HepG2 (cell line): ENCODE results near the gene CARHSP1. TPM values are rescaled to one million over a fixed set of nuclear protein-coding genes. Genes with fewer than 3 reads are reported as not detected.

Experiments
- CBX1 ChIP-seq: IDR thresholded peaks from one replicate; pipeline ENCODE4 v1.6.1; 2016; ENCODE audit warnings: antibody characterized with exemption, low read depth
- CBX2 ChIP-seq, 2 experiments: fragments of 200-600 bp in 1 of 2; sonication (generic); formaldehyde crosslinking in 1 of 2; IDR thresholded peaks; 2 replicates each; pipeline versions ENCODE4 v1.7.0 to v1.8.1; 2018 to 2022; ENCODE audit warnings: low read depth in 2 of 2, low read length in 1 of 2, mild to moderate bottlenecking in 1 of 2, missing genetic modification reagents in 1 of 2
- CHD4 ChIP-seq: fragments of 200-600 bp; sonication (generic); IDR thresholded peaks from 2 replicates; pipeline ENCODE4 v1.7.0; 2017; ENCODE audit warnings: mild to moderate bottlenecking, low read length, borderline replicate concordance
- GATAD1 ChIP-seq: IDR thresholded peaks from 2 replicates; pipeline ENCODE4 v1.6.1; 2016; ENCODE audit warnings: missing genetic modification reagents, missing compliant biosample characterization
- GFI1 ChIP-seq: sonication (generic); formaldehyde crosslinking; IDR thresholded peaks from 2 replicates; pipeline ENCODE4 v1.5.0; 2020; ENCODE audit warnings: missing genetic modification reagents, mild to moderate bottlenecking, borderline replicate concordance
- HES4 ChIP-seq: sonication (generic); formaldehyde crosslinking; IDR thresholded peaks from 2 replicates; pipeline ENCODE4 v1.9.0; 2021; ENCODE audit warnings: mild to moderate bottlenecking, missing genetic modification reagents, borderline replicate concordance
- HMGA1 ChIP-seq: sonication (generic); formaldehyde crosslinking; conservative IDR thresholded peaks from 2 replicates; pipeline ENCODE4 v1.4.0; 2020; ENCODE audit warnings: missing genetic modification reagents
- RCOR2 ChIP-seq: IDR thresholded peaks from 2 replicates; pipeline ENCODE4 v1.6.1; 2016; ENCODE audit warnings: missing biosample characterization, missing genetic modification reagents
- SP4 ChIP-seq: sonication (generic); formaldehyde crosslinking; IDR thresholded peaks from 2 replicates; pipeline ENCODE4 v1.8.1; 2023; ENCODE audit warnings: mild to moderate bottlenecking, missing genetic modification reagents
- SRY ChIP-seq: sonication (generic); formaldehyde crosslinking; IDR thresholded peaks from 2 replicates; pipeline ENCODE4 v1.8.0; 2022; ENCODE audit warnings: mild to moderate bottlenecking, missing genetic modification reagents
- TBX2 ChIP-seq: sonication (generic); formaldehyde crosslinking; IDR thresholded peaks from 2 replicates; pipeline ENCODE4 v1.5.0; 2020; ENCODE audit warnings: missing genetic modification reagents, mild to moderate bottlenecking, borderline replicate concordance
- ZNF235 ChIP-seq: sonication (generic); formaldehyde crosslinking; IDR thresholded peaks from 2 replicates; pipeline ENCODE4 v1.8.1; 2023; ENCODE audit warnings: mild to moderate bottlenecking, missing genetic modification reagents, borderline replicate concordance
- ZNF510 ChIP-seq: sonication (generic); formaldehyde crosslinking; IDR thresholded peaks from 2 replicates; pipeline ENCODE4 v1.4.0; 2020; ENCODE audit warnings: low read depth, mild to moderate bottlenecking, missing genetic modification reagents
- ZNF607 ChIP-seq: sonication (generic); formaldehyde crosslinking; IDR thresholded peaks from 2 replicates; pipeline ENCODE4 v1.5.1; 2020; ENCODE audit warnings: missing genetic modification reagents, mild to moderate bottlenecking, borderline replicate concordance
- ZNF615 ChIP-seq: sonication (generic); formaldehyde crosslinking; IDR thresholded peaks from 2 replicates; pipeline ENCODE4 v1.5.0; 2020; ENCODE audit warnings: mild to moderate bottlenecking, missing genetic modification reagents, borderline replicate concordance
- ZNF749 ChIP-seq: sonication (generic); formaldehyde crosslinking; IDR thresholded peaks from 2 replicates; pipeline ENCODE4 v1.8.0; 2022; ENCODE audit warnings: mild to moderate bottlenecking, missing genetic modification reagents, moderate library complexity, borderline replicate concordance
- ZSCAN22 ChIP-seq: sonication (generic); formaldehyde crosslinking; IDR thresholded peaks from 2 replicates; pipeline ENCODE4 v1.4.0; 2020; ENCODE audit warnings: mild to moderate bottlenecking, missing genetic modification reagents
- ZSCAN9 ChIP-seq: IDR thresholded peaks from 2 replicates; pipeline ENCODE4 v1.6.1; 2016; ENCODE audit warnings: borderline replicate concordance
- polyA plus RNA-seq, 8 experiments: library from polyadenylated mRNA; depleted of rRNA in 3 of 8; stranded (reverse) in 7 of 8; unstranded in 1 of 8; fragments of >200 nt; fragmentation: Illumina TruSeq in 4 of 8; extraction: Trizol in 4 of 8; gene quantifications; 2 replicates each; pipeline versions ENCODE4 v1.2.1 to v1.2.3, GENCODE V29; 2011 to 2016; ENCODE audit warnings: low read depth in 4 of 8, missing spikeins in 1 of 8, mixed read lengths in 1 of 8; ENCODE audit not compliant: insufficient read depth in 1 of 8
- total RNA-seq, 5 experiments: library from RNA; depleted of rRNA; stranded (reverse); fragments of >200 nt; fragmentation: Illumina TruSeq; extraction: Trizol; gene quantifications; 2 replicates each; pipeline ENCODE4 v1.2.3, GENCODE V29; 2016; ENCODE audit warnings: low read depth in 1 of 5
- TF ChIP-seq, protein P1 (sequence below): sonication (generic); formaldehyde crosslinking; conservative IDR thresholded peaks from 2 replicates; pipeline ENCODE4 v1.4.0; 2020; ENCODE audit warnings: missing genetic modification reagents
- TF ChIP-seq, protein P2 (sequence below): sonication (generic); formaldehyde crosslinking; IDR thresholded peaks from 2 replicates; pipeline ENCODE4 v1.8.1; 2023; ENCODE audit warnings: missing genetic modification reagents, mild to moderate bottlenecking, borderline replicate concordance
- TF ChIP-seq, protein P3 (sequence below): sonication (generic); formaldehyde crosslinking; IDR thresholded peaks from 2 replicates; pipeline ENCODE4 v1.4.0; 2020; ENCODE audit warnings: missing genetic modification reagents
- TF ChIP-seq, protein P4 (sequence below): sonication (generic); formaldehyde crosslinking; IDR thresholded peaks from 2 replicates; pipeline ENCODE4 v1.8.1; 2022; ENCODE audit warnings: mild to moderate bottlenecking, missing genetic modification reagents
- TF ChIP-seq, protein P5 (sequence below): sonication (generic); IDR thresholded peaks from 2 replicates; pipeline ENCODE4 v1.6.1; 2016; ENCODE audit warnings: low read depth, borderline replicate concordance
- TF ChIP-seq, protein P6 (sequence below): sonication (generic); formaldehyde crosslinking; IDR thresholded peaks from 2 replicates; pipeline ENCODE4 v1.9.0; 2021; ENCODE audit warnings: missing genetic modification reagents, mild to moderate bottlenecking, borderline replicate concordance

CARHSP1 gene
- total and polyA plus RNA-seq, 2 of the 13 experiments (the other 11 are each of a cell fraction or from before 2014, with no cell fraction given): 173 to 345 TPM

DNA sequence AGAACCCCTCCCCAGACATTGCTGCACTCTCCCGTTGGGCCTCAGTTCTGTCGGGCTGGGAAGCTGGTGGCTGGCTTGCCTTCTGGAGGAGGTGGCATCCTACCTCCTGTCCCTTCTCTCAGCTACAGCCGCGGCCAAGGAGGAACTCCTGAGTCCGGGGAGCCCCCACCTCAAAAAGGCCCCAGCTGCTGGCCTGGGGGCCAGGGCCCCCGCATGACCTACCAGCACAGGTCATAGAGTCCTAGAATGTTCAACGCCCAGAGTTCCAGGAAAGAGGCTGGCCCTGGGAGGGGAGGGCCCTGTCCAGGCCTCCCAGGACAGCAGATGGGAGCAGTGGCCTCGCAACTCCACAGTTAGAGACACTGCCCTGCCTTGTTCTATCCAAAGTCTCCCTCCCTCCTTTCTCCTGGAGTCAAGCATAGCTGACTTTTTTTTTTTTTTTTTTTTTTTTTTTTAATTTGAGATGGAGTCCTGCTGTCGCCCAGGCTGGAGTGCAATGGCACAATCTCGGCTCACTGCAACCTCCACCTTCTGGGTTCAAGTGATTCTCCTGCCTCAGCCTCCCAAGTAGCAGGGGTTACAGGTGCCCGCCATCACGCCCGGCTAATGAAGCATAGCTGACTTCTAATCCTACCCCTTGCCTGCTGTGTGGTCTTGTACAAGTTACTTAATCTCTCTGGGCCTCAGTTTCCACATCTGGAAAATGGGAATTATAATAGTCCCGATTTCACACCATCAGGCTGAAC lies 7.1 kb downstream of the CARHSP1 start (continued):
- TF ChIP-seq ZNF510 (CRISPR knock-in tag) (no peak), GFI1 (CRISPR knock-in tag) (no peak), ZNF749 (CRISPR knock-in tag) (no peak), CHD4 (peak; percentile 75; the same call in 1 of the 2 replicates), ZSCAN9 (no peak), ZNF615 (no peak), SRY (CRISPR knock-in tag) (no peak), GATAD1 (CRISPR knock-in tag) (no peak), ZNF235 (CRISPR knock-in tag) (no peak), ZSCAN22 (CRISPR knock-in tag) (no peak), HES4 (CRISPR knock-in tag) (peak; percentile 84; the same call in 1 of the 2 replicates), HMGA1 (no peak), CBX2 (IDR thresholded peaks at IDR 0.05; ENCODE audit: low read depth, low read length) (no peak), CBX2 (CRISPR knock-in tag; IDR thresholded peaks at IDR 0.05; ENCODE audit: low read depth) (no peak), TBX2 (CRISPR knock-in tag) (0 out of 2 replicates have a peak, but pooled peaks have one; percentile 33), CBX1 (no peak), ZNF607 (CRISPR knock-in tag) (0 out of 2 replicates have a peak, but pooled peaks have one; percentile 18), SP4 (CRISPR knock-in tag) (no peak), RCOR2 (0 out of 2 replicates have a peak, but pooled peaks have one; percentile 17)
- TF ChIP-seq, protein P1, sequence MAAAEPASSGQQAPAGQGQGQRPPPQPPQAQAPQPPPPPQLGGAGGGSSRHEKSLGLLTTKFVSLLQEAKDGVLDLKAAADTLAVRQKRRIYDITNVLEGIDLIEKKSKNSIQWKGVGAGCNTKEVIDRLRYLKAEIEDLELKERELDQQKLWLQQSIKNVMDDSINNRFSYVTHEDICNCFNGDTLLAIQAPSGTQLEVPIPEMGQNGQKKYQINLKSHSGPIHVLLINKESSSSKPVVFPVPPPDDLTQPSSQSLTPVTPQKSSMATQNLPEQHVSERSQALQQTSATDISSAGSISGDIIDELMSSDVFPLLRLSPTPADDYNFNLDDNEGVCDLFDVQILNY: no peak
- TF ChIP-seq, protein P2, sequence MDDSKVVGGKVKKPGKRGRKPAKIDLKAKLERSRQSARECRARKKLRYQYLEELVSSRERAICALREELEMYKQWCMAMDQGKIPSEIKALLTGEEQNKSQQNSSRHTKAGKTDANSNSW (CRISPR knock-in tag): no peak
- TF ChIP-seq, protein P3, sequence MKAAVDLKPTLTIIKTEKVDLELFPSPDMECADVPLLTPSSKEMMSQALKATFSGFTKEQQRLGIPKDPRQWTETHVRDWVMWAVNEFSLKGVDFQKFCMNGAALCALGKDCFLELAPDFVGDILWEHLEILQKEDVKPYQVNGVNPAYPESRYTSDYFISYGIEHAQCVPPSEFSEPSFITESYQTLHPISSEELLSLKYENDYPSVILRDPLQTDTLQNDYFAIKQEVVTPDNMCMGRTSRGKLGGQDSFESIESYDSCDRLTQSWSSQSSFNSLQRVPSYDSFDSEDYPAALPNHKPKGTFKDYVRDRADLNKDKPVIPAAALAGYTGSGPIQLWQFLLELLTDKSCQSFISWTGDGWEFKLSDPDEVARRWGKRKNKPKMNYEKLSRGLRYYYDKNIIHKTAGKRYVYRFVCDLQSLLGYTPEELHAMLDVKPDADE: no peak
- TF ChIP-seq, protein P4, sequence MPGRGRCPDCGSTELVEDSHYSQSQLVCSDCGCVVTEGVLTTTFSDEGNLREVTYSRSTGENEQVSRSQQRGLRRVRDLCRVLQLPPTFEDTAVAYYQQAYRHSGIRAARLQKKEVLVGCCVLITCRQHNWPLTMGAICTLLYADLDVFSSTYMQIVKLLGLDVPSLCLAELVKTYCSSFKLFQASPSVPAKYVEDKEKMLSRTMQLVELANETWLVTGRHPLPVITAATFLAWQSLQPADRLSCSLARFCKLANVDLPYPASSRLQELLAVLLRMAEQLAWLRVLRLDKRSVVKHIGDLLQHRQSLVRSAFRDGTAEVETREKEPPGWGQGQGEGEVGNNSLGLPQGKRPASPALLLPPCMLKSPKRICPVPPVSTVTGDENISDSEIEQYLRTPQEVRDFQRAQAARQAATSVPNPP (CRISPR knock-in tag): no peak
- TF ChIP-seq, protein P5, sequence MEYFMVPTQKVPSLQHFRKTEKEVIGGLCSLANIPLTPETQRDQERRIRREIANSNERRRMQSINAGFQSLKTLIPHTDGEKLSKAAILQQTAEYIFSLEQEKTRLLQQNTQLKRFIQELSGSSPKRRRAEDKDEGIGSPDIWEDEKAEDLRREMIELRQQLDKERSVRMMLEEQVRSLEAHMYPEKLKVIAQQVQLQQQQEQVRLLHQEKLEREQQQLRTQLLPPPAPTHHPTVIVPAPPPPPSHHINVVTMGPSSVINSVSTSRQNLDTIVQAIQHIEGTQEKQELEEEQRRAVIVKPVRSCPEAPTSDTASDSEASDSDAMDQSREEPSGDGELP: peak; percentile 54; the same call in 1 of the 2 replicates
- TF ChIP-seq, protein P6, sequence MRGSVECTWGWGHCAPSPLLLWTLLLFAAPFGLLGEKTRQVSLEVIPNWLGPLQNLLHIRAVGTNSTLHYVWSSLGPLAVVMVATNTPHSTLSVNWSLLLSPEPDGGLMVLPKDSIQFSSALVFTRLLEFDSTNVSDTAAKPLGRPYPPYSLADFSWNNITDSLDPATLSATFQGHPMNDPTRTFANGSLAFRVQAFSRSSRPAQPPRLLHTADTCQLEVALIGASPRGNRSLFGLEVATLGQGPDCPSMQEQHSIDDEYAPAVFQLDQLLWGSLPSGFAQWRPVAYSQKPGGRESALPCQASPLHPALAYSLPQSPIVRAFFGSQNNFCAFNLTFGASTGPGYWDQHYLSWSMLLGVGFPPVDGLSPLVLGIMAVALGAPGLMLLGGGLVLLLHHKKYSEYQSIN: no peak
